KMS-11 (cell line): ENCODE data around the gene PAPSS2.

Source experiments
- H2AFZ ChIP-seq: fragments of 200-600 bp; sonication (generic); 2 replicates; pipeline ENCODE4 v1.6.1; 2016; ENCODE audit warnings: antibody characterized with exemption, mixed run types, low read depth
- H3K27ac ChIP-seq: fragments of 200-600 bp; sonication (generic); 2 replicates; pipeline ENCODE4 v1.6.1; 2016; ENCODE audit warnings: mild to moderate bottlenecking, mixed run types
- H3K27me3 ChIP-seq: fragments of 200-600 bp; sonication (generic); 2 replicates; pipeline ENCODE4 v1.6.1; 2017; ENCODE audit warnings: mild to moderate bottlenecking, low read depth, mixed run types, moderate library complexity; ENCODE audit not compliant: insufficient read depth
- H3K36me3 ChIP-seq: fragments of 200-600 bp; sonication (generic); 2 replicates; pipeline ENCODE4 v1.6.1; 2017; ENCODE audit warnings: mild to moderate bottlenecking, mixed run types; ENCODE audit not compliant: insufficient read depth
- H3K4me1 ChIP-seq: fragments of 200-600 bp; sonication (generic); 2 replicates; pipeline ENCODE4 v1.6.1; 2016; ENCODE audit warnings: mild to moderate bottlenecking, low read depth, mixed run types; ENCODE audit not compliant: poor library complexity, severe bottlenecking
- H3K4me2 ChIP-seq: fragments of 200-600 bp; sonication (generic); 2 replicates; pipeline ENCODE4 v1.7.0; 2016; ENCODE audit warnings: mild to moderate bottlenecking, mixed run types
- H3K4me3 ChIP-seq: fragments of 200-600 bp; sonication (generic); IDR thresholded peaks from 2 replicates; pipeline ENCODE4 v1.6.1; 2017; ENCODE audit warnings: low read depth, low read length, mixed read lengths; ENCODE audit not compliant: insufficient read depth
- H3K79me2 ChIP-seq: fragments of 200-600 bp; sonication (generic); 2 replicates; pipeline ENCODE4 v1.6.1; 2016; ENCODE audit warnings: low read depth, mixed run types; ENCODE audit not compliant: insufficient read depth
- H3K9ac ChIP-seq: fragments of 200-600 bp; sonication (generic); 2 replicates; pipeline ENCODE4 v1.6.1; 2016; ENCODE audit warnings: mild to moderate bottlenecking, mixed run types
- H4K20me1 ChIP-seq: fragments of 200-600 bp; sonication (generic); 2 replicates; pipeline ENCODE4 v1.6.1; 2016; ENCODE audit warnings: mild to moderate bottlenecking, mixed run types; ENCODE audit not compliant: insufficient read depth
- CTCF ChIP-seq: fragments of 200-600 bp; sonication (generic); conservative IDR thresholded peaks from 2 replicates; pipeline ENCODE4 v1.6.1; 2017; ENCODE audit warnings: low read depth, mild to moderate bottlenecking, antibody characterized with exemption, low read length, moderate library complexity, mixed read lengths

The PAPSS2 gene

DNA sequence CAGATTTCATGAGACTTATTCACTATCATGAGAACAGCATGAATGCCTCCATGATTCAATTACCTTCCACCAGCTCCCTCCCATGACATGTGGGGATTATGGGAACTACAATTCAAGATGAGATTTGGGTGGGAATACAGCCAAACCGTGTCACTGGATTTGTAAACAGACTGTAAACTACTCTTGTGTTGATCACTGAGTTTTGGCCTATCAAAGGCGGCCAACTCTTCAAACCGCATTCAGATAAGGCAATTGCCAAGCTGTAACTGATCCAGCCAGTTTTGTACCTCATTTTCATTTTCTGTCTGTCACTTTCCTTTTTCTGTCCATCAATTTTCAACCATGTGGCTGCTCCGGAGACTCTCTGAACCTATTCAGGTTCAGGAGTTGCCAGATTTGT lies 27.2 kb upstream of the PAPSS2 start:
- no peaks in the 10 kb centered on the region for H3K4me1 ChIP-seq
- no peak overlapping the region for H3K4me2 ChIP-seq
- H2AFZ ChIP-seq: no peak overlapping the region
- H3K9ac ChIP-seq: no peak overlapping the region
- H3K4me3 ChIP-seq: no peak overlapping the region
- H3K27me3 ChIP-seq: no peaks in the 10 kb centered on the region
- no peaks in the 10 kb centered on the region for H3K79me2 ChIP-seq
- TF ChIP-seq CTCF: no peak
- H4K20me1 ChIP-seq: no peaks in the 10 kb centered on the region
- H3K36me3 ChIP-seq: no peaks in the 10 kb centered on the region
- no peak overlapping the region for H3K27ac ChIP-seq

GRCh38 chr10:87634311-87634710 lies 25.4 kb upstream of the PAPSS2 start:
- Histone ChIP-seq H3K27me3 (no peaks in the 10 kb centered on the region), H3K4me1 (no peaks in the 10 kb centered on the region), H3K4me2 (no peak overlapping the region), H3K27ac (no peak overlapping the region), H3K9ac (no peak overlapping the region), H3K4me3 (no peak overlapping the region), H2AFZ (no peak overlapping the region), H3K79me2 (no peaks in the 10 kb centered on the region), H4K20me1 (no peaks in the 10 kb centered on the region), H3K36me3 (no peaks in the 10 kb centered on the region)
- TF ChIP-seq CTCF: no peak

GRCh38 chr10:87635498-87636312 lies 24.0 kb upstream of the PAPSS2 start:
- Histone ChIP-seq H3K4me2 (no peak overlapping the region), H3K36me3 (no peaks in the 10 kb centered on the region), H3K4me1 (no peaks in the 10 kb centered on the region), H3K79me2 (no peaks in the 10 kb centered on the region), H3K27ac (no peak overlapping the region), H3K27me3 (no peaks in the 10 kb centered on the region), H3K9ac (no peak overlapping the region), H2AFZ (no peak overlapping the region), H4K20me1 (no peaks in the 10 kb centered on the region), H3K4me3 (no peak overlapping the region)
- TF ChIP-seq CTCF: no peak

DNA sequence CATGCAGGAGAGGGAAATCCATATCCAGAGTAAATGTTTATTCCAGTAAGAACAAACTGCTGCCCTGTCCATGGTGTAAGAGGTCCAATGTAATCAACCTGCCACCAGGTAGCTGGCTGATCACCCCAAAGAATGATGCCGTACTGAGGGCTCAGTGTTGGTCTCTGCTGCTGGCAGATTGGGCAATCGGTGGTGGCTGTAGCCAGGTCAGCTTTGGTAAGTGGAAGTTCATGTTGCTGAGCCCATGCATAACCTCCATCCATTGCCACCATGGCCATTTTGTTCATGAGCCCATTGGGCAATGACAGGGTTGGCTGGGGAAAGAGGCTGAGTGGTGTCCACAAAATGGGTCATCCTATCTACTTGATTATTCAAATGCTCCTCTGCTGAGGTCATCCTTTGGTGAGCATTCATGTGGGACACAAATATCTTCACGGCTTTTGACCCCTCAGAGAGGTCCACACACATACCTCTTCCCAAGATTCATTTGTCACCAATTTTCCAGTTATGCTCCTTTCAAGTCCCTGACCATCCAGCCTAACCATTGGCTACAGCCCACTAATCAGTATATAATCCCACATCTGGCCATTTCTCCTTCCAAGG lies 23.3 kb upstream of the PAPSS2 start:
- Histone ChIP-seq H2AFZ (no peak overlapping the region), H3K36me3 (no peaks in the 10 kb centered on the region), H3K27ac (no peak overlapping the region), H3K4me1 (no peaks in the 10 kb centered on the region), H4K20me1 (no peaks in the 10 kb centered on the region), H3K79me2 (no peaks in the 10 kb centered on the region), H3K4me2 (no peak overlapping the region), H3K4me3 (no peak overlapping the region), H3K9ac (no peak overlapping the region), H3K27me3 (no peaks in the 10 kb centered on the region)
- no peak for TF ChIP-seq CTCF
